ENCODE data around the gene PLXDC2. TPM values are rescaled to one million over a fixed set of nuclear protein-coding genes. Genes with fewer than 3 reads are reported as not detected.

The PLXDC2 gene
- total RNA-seq, 2 experiments from 2014 or later, result not detected

- no peak for DNase-seq
- ChIA-PET CTCF (no interaction called here), POLR2A (no interaction called here)
- peaks cover 13% of the 10 kb centered on the region for H3K9me3 Mint-ChIP-seq
- no peak overlapping the region for H3K27ac Mint-ChIP-seq
- H3K27me3 Mint-ChIP-seq, result no peaks in the 10 kb centered on the region
- no peaks in the 10 kb centered on the region for H3K36me3 Mint-ChIP-seq (ENCODE audit: low read depth)
- H3K4me3 Mint-ChIP-seq, result no peak overlapping the region
- H3K4me1 Mint-ChIP-seq, result no peaks in the 10 kb centered on the region
These were observed 441.2 kb downstream of the PLXDC2 start for GRCh38 chr10:20257422-20257821.

- no peak for DNase-seq
- Mint-ChIP-seq H3K4me1 (no peaks in the 10 kb centered on the region), H3K9me3 (peaks cover 19% of the 10 kb centered on the region), H3K27ac (no peak overlapping the region), H3K27me3 (no peaks in the 10 kb centered on the region), H3K4me3 (no peak overlapping the region), H3K36me3 (ENCODE audit: low read depth) (no peaks in the 10 kb centered on the region)
- POLR2A ChIA-PET, result no interaction called here
- CTCF ChIA-PET, result no interaction called here
These were observed 448.9 kb downstream of the PLXDC2 start for GRCh38 chr10:20265146-20265545.

- Mint-ChIP-seq H3K9me3 (peaks cover 13% of the 10 kb centered on the region), H3K4me1 (no peaks in the 10 kb centered on the region), H3K27me3 (no peaks in the 10 kb centered on the region), H3K36me3 (ENCODE audit: low read depth) (no peaks in the 10 kb centered on the region), H3K27ac (no peak overlapping the region), H3K4me3 (no peak overlapping the region)
- POLR2A ChIA-PET, result no interaction called here
- DNase-seq, result no peak
- CTCF ChIA-PET, result no interaction called here
These were observed 451.5 kb downstream of the PLXDC2 start for GRCh38 chr10:20267734-20268133.

GRCh38 chr10:20271490-20271889 is 455.3 kb downstream of the PLXDC2 start:
- Mint-ChIP-seq H3K4me3 (no peak overlapping the region), H3K4me1 (no peaks in the 10 kb centered on the region), H3K27me3 (no peaks in the 10 kb centered on the region), H3K9me3 (peaks cover 14% of the 10 kb centered on the region), H3K27ac (no peak overlapping the region), H3K36me3 (ENCODE audit: low read depth) (no peaks in the 10 kb centered on the region)
- ChIA-PET POLR2A (no interaction called here), CTCF (no interaction called here)
- DNase-seq, result no peak

- H3K27me3 Mint-ChIP-seq, result no peaks in the 10 kb centered on the region
These were observed 456.4 kb downstream of the PLXDC2 start for GRCh38 chr10:20272608-20273007.

GRCh38 chr10:20274571-20274970 is 458.3 kb downstream of the PLXDC2 start:
- Mint-ChIP-seq H3K9me3 (peaks cover 17% of the 10 kb centered on the region), H3K27ac (no peak overlapping the region), H3K4me1 (no peaks in the 10 kb centered on the region), H3K36me3 (ENCODE audit: low read depth) (no peaks in the 10 kb centered on the region), H3K4me3 (no peak overlapping the region), H3K27me3 (no peaks in the 10 kb centered on the region)
- ChIA-PET POLR2A (no interaction called here), CTCF (no interaction called here)
- no peak for DNase-seq

More at GRCh38 chr10:20272608-20273007, 456.4 kb downstream of the PLXDC2 start:
- H3K4me1 Mint-ChIP-seq, result no peaks in the 10 kb centered on the region
- no peak for DNase-seq
- H3K27ac Mint-ChIP-seq, result no peak overlapping the region
- POLR2A ChIA-PET, result no interaction called here
- CTCF ChIA-PET, result no interaction called here
- H3K36me3 Mint-ChIP-seq (ENCODE audit: low read depth), result no peaks in the 10 kb centered on the region
- peaks cover 15% of the 10 kb centered on the region for H3K9me3 Mint-ChIP-seq
- H3K4me3 Mint-ChIP-seq, result no peak overlapping the region

- Mint-ChIP-seq H3K36me3 (ENCODE audit: low read depth) (no peaks in the 10 kb centered on the region), H3K27me3 (no peaks in the 10 kb centered on the region), H3K4me3 (no peak overlapping the region), H3K4me1 (no peaks in the 10 kb centered on the region), H3K9me3 (peaks cover 13% of the 10 kb centered on the region), H3K27ac (no peak overlapping the region)
- ChIA-PET POLR2A (no interaction called here), CTCF (no interaction called here)
- DNase-seq, result no peak
These were observed 460.1 kb downstream of the PLXDC2 start for GRCh38 chr10:20276127-20276979.

GRCh38 chr10:20277820-20278219 is 461.6 kb downstream of the PLXDC2 start:
- Mint-ChIP-seq H3K36me3 (ENCODE audit: low read depth) (no peaks in the 10 kb centered on the region), H3K27me3 (no peaks in the 10 kb centered on the region), H3K4me3 (no peak overlapping the region), H3K4me1 (no peaks in the 10 kb centered on the region), H3K27ac (no peak overlapping the region), H3K9me3 (peaks cover 17% of the 10 kb centered on the region)
- ChIA-PET POLR2A (no interaction called here), CTCF (no interaction called here)
- DNase-seq, result no peak

- H3K27me3 Mint-ChIP-seq, result no peaks in the 10 kb centered on the region
These were observed 465.3 kb downstream of the PLXDC2 start for GRCh38 chr10:20281579-20281978.

GRCh38 chr10:20287586-20287985 is 471.4 kb downstream of the PLXDC2 start:
- DNase-seq, result no peak
- no peaks in the 10 kb centered on the region for H3K4me1 Mint-ChIP-seq
- CTCF ChIA-PET, result no interaction called here
- H3K27ac Mint-ChIP-seq, result no peak overlapping the region
- no peaks in the 10 kb centered on the region for H3K27me3 Mint-ChIP-seq
- POLR2A ChIA-PET, result no interaction called here
- peaks cover 9% of the 10 kb centered on the region for H3K9me3 Mint-ChIP-seq
- no peak overlapping the region for H3K4me3 Mint-ChIP-seq
- no peaks in the 10 kb centered on the region for H3K36me3 Mint-ChIP-seq (ENCODE audit: low read depth)

More at GRCh38 chr10:20281579-20281978, 465.3 kb downstream of the PLXDC2 start:
- CTCF ChIA-PET, result no interaction called here
- H3K4me3 Mint-ChIP-seq, result no peak overlapping the region
- H3K4me1 Mint-ChIP-seq, result no peaks in the 10 kb centered on the region
- DNase-seq, result no peak
- POLR2A ChIA-PET, result no interaction called here
- no peaks in the 10 kb centered on the region for H3K36me3 Mint-ChIP-seq (ENCODE audit: low read depth)
- H3K9me3 Mint-ChIP-seq, result peaks cover 14% of the 10 kb centered on the region
- no peak overlapping the region for H3K27ac Mint-ChIP-seq

GRCh38 chr10:20288060-20288459 is 471.8 kb downstream of the PLXDC2 start:
- Mint-ChIP-seq H3K4me1 (no peaks in the 10 kb centered on the region), H3K27me3 (no peaks in the 10 kb centered on the region), H3K27ac (no peak overlapping the region), H3K9me3 (peaks cover 9% of the 10 kb centered on the region), H3K36me3 (ENCODE audit: low read depth) (no peaks in the 10 kb centered on the region), H3K4me3 (no peak overlapping the region)
- no peak for DNase-seq
- ChIA-PET POLR2A (interaction anchor here (0.8 kb wide), 1 partner anchor 15 kb away, joined by 3 read pairs; no protein-coding TSS in a partner anchor), CTCF (no interaction called here)

GRCh38 chr10:20289070-20289828 is 473.0 kb downstream of the PLXDC2 start:
- H3K27ac Mint-ChIP-seq, result no peak overlapping the region
- H3K36me3 Mint-ChIP-seq (ENCODE audit: low read depth), result no peaks in the 10 kb centered on the region
- DNase-seq, result no peak
- H3K4me1 Mint-ChIP-seq, result no peaks in the 10 kb centered on the region
- no peak overlapping the region for H3K4me3 Mint-ChIP-seq
- CTCF ChIA-PET, result no interaction called here
- H3K27me3 Mint-ChIP-seq, result no peaks in the 10 kb centered on the region
- POLR2A ChIA-PET, result interaction anchor here (0.8 kb wide), 1 partner anchor 13 kb away, joined by 3 read pairs; no protein-coding TSS in a partner anchor
- peaks cover 11% of the 10 kb centered on the region for H3K9me3 Mint-ChIP-seq

GRCh38 chr10:20298417-20298816 is 482.2 kb downstream of the PLXDC2 start:
- Mint-ChIP-seq H3K4me1 (no peaks in the 10 kb centered on the region), H3K9me3 (peaks cover 20% of the 10 kb centered on the region), H3K36me3 (ENCODE audit: low read depth) (no peaks in the 10 kb centered on the region), H3K4me3 (no peak overlapping the region), H3K27me3 (no peaks in the 10 kb centered on the region), H3K27ac (no peak overlapping the region)
- POLR2A ChIA-PET, result no interaction called here
- CTCF ChIA-PET, result no interaction called here
- no peak for DNase-seq

Data from activated CD4-positive, alpha-beta memory T cell treated with anti-CD3 and anti-CD28 coated beads, Interleukin-2, amount 10 ng/mL, durations not matched to agents 7 days and 5 days (primary cell).